Left kidney (tissue), 2 donors: ENCODE results near the gene DYNAP. TPM values are rescaled to one million over a fixed set of nuclear protein-coding genes. Genes with fewer than 3 reads are reported as not detected.

ENCODE experiments used
- DNase-seq: peaks from one replicate; pipeline ENCODE4 v3.0.0-alpha.2; 2013
- polyA plus RNA-seq: library from polyadenylated mRNA; unstranded; fragments of 120-200 nt; gene quantifications from one replicate; pipeline ENCODE4 v1.2.1, GENCODE V29; 2013; ENCODE audit not compliant: insufficient read length

DYNAP gene
- polyA plus RNA-seq, 1 donor: 0.08 TPM

GRCh38 chr18:54636217-54636616 lies 45.2 kb downstream of the DYNAP start:
- no peak for DNase-seq

GRCh38 chr18:54641734-54642133 lies 50.7 kb downstream of the DYNAP start:
- DNase-seq: no peak

- peak; percentile 46 for DNase-seq
Measured at GRCh38 chr18:54647176-54647575, 56.1 kb downstream of the DYNAP start.

Other genes with a start within 250 kb of the DYNAP start
- gene STARD6, start 233.4 kb upstream of the DYNAP start, polyA plus RNA-seq: not detected
- gene C18orf54, start 233.3 kb upstream of the DYNAP start, polyA plus RNA-seq: 15.8 TPM
- 3.8 TPM for gene RAB27B, start 237.2 kb downstream of the DYNAP start, polyA plus RNA-seq